ENCODE data around the gene IGF2R.

DNA sequence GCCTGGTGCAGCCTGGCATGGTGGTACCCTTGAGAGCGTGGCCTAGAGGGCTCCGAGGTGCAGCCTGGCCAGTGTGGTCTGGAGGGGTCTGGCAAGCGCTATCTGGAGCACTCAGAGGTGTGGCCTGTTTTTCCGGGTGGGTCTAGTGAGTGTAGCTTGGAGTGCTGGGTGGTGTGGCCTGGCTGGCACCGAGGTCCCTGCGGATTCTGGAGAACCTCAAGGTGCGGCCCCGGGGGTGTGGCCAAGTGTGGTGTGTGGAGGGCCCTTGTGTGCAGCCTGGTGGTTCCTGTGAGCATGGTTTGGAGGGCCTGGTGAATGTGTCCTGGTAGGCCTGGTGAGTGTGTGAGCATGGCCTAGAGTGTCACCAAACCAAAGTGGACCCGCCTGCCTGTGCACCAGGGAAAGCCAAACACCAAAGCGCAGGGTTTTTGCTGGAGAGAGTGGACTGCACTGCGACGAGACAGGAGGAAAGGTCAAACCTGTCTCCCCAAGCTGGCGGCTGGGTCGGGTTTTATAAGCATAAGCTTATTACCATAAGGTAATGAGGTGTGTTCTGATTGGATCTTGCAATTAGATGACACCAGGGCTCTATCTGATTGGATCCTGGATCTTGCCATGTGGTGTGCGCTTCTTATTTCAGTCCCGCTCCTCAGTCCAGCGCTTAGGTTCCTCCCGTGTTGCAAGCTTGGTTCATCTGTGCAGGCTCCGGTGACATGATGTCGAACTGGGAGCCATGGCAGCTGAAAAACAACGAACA is 35.7 kb downstream of the IGF2R start:
- TF ChIP-seq SP1 (IDR thresholded peaks at IDR 0.05) (no peak), LEF1 (IDR thresholded peaks at IDR 0.05; ENCODE audit: borderline replicate concordance) (no peak), ZNF384 (IDR thresholded peaks at IDR 0.05) (no peak), BHLHE40 (IDR thresholded peaks at IDR 0.05; ENCODE audit: borderline replicate concordance) (no peak)

All from HEK293T (cell line).